WERI-Rb-1 (cell line): ENCODE results near the gene SURF1.

ENCODE experiments used
- DNase-seq: peaks from one replicate; pipeline ENCODE4 v3.0.0-alpha.2; 2020
- H3K27ac ChIP-seq: fragments of 250-450 bp; sonication (Bioruptor Pico); 2 replicates; pipeline ENCODE4 v1.5.1; 2020; ENCODE audit warnings: mild to moderate bottlenecking, moderate library complexity
- H3K27me3 ChIP-seq: fragments of 250-450 bp; sonication (Bioruptor Pico); 2 replicates; pipeline ENCODE4 v1.5.1; 2021; ENCODE audit warnings: mild to moderate bottlenecking, low read depth, moderate library complexity; ENCODE audit not compliant: insufficient read depth, severe bottlenecking
- H3K36me3 ChIP-seq: fragments of 250-450 bp; sonication (Bioruptor Pico); 2 replicates; pipeline ENCODE4 v1.5.1; 2020; ENCODE audit warnings: mild to moderate bottlenecking, moderate library complexity
- H3K4me3 ChIP-seq: 2 replicates; pipeline ENCODE4 v1.5.1; 2011; ENCODE audit warnings: low read depth, mild to moderate bottlenecking, control low read depth, low read length
- H3K9me3 ChIP-seq: fragments of 250-450 bp; sonication (Bioruptor Pico); 2 replicates; pipeline ENCODE4 v1.5.1; 2021; ENCODE audit warnings: mild to moderate bottlenecking, moderate library complexity; ENCODE audit not compliant: severe bottlenecking
- TF ChIP-seq, protein P1 (sequence below): IDR thresholded peaks from 2 replicates; pipeline ENCODE4 v1.5.1; 2011; ENCODE audit warnings: low read depth, mild to moderate bottlenecking, control low read depth, inconsistent platforms, low read length

SURF1 gene

DNA sequence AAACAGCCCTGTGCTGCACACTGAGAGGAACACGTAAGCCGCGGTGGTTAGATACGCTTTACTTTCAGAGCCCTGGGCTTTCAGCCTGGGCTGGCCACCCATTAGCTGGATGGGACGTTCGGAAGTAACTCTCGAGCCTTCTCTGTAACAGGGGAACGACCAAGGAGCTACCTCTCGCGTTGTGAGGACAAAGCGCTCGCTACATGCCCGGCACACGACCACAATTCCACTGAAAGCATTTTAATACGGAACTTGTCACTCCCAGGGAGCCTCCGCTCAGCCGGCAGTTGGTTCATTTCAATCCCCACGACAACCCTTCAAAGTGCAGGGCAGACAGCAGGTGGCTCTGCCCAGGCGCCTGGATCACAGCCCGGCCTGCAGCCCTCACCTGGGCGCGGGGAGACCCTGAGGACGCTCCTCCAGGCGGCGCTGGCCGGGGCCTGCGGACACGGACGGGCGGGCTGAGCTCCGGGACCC is 368 bp downstream of the SURF1 start:
- H3K27ac ChIP-seq: peak overlapping the region; percentile 59
- TF ChIP-seq, protein P1, sequence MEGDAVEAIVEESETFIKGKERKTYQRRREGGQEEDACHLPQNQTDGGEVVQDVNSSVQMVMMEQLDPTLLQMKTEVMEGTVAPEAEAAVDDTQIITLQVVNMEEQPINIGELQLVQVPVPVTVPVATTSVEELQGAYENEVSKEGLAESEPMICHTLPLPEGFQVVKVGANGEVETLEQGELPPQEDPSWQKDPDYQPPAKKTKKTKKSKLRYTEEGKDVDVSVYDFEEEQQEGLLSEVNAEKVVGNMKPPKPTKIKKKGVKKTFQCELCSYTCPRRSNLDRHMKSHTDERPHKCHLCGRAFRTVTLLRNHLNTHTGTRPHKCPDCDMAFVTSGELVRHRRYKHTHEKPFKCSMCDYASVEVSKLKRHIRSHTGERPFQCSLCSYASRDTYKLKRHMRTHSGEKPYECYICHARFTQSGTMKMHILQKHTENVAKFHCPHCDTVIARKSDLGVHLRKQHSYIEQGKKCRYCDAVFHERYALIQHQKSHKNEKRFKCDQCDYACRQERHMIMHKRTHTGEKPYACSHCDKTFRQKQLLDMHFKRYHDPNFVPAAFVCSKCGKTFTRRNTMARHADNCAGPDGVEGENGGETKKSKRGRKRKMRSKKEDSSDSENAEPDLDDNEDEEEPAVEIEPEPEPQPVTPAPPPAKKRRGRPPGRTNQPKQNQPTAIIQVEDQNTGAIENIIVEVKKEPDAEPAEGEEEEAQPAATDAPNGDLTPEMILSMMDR: no peak
- H3K36me3 ChIP-seq: peaks cover 52% of the 10 kb centered on the region
- DNase-seq: no peak
- H3K9me3 ChIP-seq: no peaks in the 10 kb centered on the region
- no peaks in the 10 kb centered on the region for H3K27me3 ChIP-seq
- H3K4me3 ChIP-seq: peak overlapping the region; percentile 59

DNA sequence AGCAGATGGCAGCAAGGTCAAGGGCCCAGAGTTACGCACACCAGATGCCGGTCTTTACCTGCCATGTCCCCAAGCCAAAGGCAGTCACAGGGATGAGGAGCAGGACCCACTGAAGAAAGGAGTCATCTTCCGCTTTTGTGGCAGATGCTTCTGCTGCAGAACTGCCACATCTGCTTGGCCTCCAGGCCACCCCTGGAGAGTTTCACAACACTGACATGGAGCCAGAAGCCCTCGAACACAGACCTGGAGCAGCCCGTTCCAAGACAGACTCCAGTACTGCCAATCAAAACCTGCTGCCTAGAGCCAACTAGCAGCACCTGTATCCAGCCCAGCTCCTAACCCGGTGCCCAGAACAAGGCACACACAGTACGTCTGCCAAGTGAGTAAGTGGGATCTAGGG is 1.5 kb downstream of the SURF1 start:
- no peaks in the 10 kb centered on the region for H3K27me3 ChIP-seq
- TF ChIP-seq, protein P1: no peak
- no peak overlapping the region for H3K4me3 ChIP-seq
- H3K27ac ChIP-seq: peak overlapping the region; percentile 63
- H3K36me3 ChIP-seq: peaks cover 55% of the 10 kb centered on the region
- no peaks in the 10 kb centered on the region for H3K9me3 ChIP-seq
- peak; percentile 34 for DNase-seq

DNA sequence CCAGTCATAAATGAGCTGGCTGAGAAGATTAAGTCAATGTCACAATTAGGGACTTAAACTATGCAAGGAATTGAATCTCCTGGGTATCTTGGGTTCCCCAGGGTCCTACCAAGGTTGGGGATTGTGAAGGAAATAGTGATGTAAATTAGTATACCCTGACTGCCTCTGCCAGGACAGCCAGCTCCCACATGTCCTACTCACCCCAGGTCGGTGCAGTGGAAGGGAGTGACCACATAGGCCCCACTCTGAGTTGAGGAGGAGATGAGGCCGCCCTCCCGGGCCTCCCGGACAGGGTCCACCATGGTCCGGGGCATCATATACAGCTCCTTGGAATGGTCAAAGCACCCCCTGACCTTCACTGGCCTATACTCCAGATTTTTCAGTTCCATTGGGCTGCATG is 2.7 kb downstream of the SURF1 start:
- TF ChIP-seq, protein P1: no peak
- Histone ChIP-seq H3K9me3 (no peaks in the 10 kb centered on the region), H3K36me3 (peaks cover 59% of the 10 kb centered on the region)

DNA sequence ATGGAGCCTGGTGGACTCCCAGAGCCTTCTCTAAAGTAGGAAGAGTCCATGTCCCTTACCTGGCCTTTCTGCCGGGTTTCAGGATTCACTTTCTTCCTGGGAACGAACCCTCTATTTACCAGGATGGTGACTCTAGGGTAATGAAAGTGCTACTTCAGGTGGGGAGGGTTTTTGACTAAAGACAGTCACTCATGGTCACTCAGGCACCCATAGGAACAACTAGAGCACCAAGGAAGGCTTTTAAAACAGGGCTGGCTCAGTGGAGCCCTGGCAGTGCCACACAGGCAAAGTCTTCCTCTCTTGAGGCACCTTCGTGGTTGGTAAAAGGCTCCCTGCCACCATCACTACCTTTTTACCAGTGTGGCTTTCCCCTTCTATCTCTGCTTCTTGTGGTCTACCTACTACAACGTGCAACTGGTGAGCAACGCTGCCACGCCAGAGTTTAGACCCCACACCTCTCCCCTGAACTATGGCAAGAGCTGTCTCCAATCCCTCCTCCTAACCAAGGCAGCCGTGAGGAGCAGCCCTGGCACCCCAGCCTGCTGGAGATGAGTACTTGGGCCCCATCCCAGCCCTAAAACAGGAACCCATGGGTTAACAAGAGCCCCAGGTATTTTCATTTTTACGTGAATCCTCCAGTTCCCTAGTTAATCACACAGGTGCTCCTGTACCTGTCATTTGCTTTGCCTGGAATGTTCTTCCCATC is 3.5 kb downstream of the SURF1 start:
- no peak for DNase-seq
- H3K27me3 ChIP-seq: no peaks in the 10 kb centered on the region
- no peak overlapping the region for H3K4me3 ChIP-seq
- peaks cover 62% of the 10 kb centered on the region for H3K36me3 ChIP-seq
- no peaks in the 10 kb centered on the region for H3K9me3 ChIP-seq
- peak overlapping the region; percentile 63; the same call in 1 of the 2 replicates for H3K27ac ChIP-seq
- TF ChIP-seq, protein P1: no peak

More for the DNA sequence above, 2.7 kb downstream of the SURF1 start:
- peak overlapping the region; percentile 63 for H3K27ac ChIP-seq
- no peak overlapping the region for H3K4me3 ChIP-seq
- no peak for DNase-seq
- H3K27me3 ChIP-seq: no peaks in the 10 kb centered on the region

DNA sequence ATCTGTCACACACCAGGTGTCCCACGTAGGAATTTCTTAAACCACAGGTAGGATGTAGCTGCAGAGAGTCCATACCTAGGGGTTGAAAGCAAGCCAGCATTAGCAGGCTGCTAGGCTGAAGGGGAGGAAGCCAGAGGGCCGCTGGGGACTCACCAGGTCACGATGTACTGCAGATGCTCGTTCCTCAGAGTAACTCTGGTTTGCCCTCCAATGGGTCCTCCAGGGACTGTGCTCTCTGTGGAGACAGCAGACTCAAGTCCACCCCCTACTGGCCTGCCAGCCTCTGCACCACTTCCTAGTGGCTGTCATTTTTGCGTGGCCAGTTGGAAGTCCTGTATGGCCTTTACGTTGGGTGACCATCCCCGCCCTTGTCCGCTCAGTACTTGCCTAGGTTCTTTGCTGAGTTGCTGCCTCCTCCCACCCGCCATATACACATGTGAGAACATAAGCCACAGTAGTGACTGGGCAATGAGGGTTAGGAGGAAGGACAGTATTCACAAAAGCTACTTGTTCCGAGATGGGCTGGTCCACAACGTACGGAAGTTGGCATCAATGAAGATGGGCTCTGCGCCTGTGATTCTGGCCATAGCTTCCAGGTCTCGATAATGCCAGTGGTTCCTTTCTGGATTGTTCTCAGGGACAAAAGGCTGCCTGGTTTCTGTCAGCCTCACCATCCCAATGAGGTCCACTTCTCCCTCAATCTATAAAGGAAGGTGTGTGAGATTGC is 4.2 kb downstream of the SURF1 start:
- H3K27ac ChIP-seq: no peak overlapping the region
- TF ChIP-seq, protein P1: peak; percentile 92
- no peaks in the 10 kb centered on the region for H3K9me3 ChIP-seq
- DNase-seq: peak; percentile 80
- H3K36me3 ChIP-seq: peaks cover 58% of the 10 kb centered on the region
- H3K27me3 ChIP-seq: no peaks in the 10 kb centered on the region
- H3K4me3 ChIP-seq: no peak overlapping the region
